IPS-18a (cell line): ENCODE results near the gene C19orf85.
A peak's percentile ranks its signal among the peaks of the same experiment; 100 is the strongest.
"Not testable (repeated sequence)": the region's sequence is repeated elsewhere in the genome, so short reads cannot be mapped to it uniquely, and the experiment has no call there.

ENCODE experiments used
- H3K27ac ChIP-seq: one replicate; pipeline ENCODE4 v1.5.1; 2013; ENCODE audit warnings: low read length
- H3K27me3 ChIP-seq: one replicate; pipeline ENCODE4 v1.6.1; 2013; ENCODE audit warnings: mild to moderate bottlenecking, low read length; ENCODE audit not compliant: control insufficient read depth, insufficient read depth
- H3K36me3 ChIP-seq: one replicate; pipeline ENCODE4 v1.6.1; 2013; ENCODE audit warnings: low read depth, low read length; ENCODE audit not compliant: control insufficient read depth
- H3K4me1 ChIP-seq: one replicate; pipeline ENCODE4 v1.6.1; 2013; ENCODE audit warnings: low read depth, low read length; ENCODE audit not compliant: control insufficient read depth
- H3K4me3 ChIP-seq: one replicate; pipeline ENCODE4 v1.5.1; 2013; ENCODE audit warnings: low read length
- H3K9ac ChIP-seq: one replicate; pipeline ENCODE4 v1.6.1; 2013; ENCODE audit warnings: mild to moderate bottlenecking, low read length, moderate library complexity
- H3K9me3 ChIP-seq: one replicate; pipeline ENCODE4 v1.6.1; 2013; ENCODE audit warnings: low read depth, low read length; ENCODE audit not compliant: control insufficient read depth

The C19orf85 gene

GRCh38 chr19:55464662-55465054 is at the start of gene C19orf85:
Gene C19orf85, minus strand, starts transcription at chr19:55464751. Its CDS starts 197 bp downstream, at chr19:55464554.
- no peak within 1 kb of the TSS for H3K4me3 ChIP-seq

DNA sequence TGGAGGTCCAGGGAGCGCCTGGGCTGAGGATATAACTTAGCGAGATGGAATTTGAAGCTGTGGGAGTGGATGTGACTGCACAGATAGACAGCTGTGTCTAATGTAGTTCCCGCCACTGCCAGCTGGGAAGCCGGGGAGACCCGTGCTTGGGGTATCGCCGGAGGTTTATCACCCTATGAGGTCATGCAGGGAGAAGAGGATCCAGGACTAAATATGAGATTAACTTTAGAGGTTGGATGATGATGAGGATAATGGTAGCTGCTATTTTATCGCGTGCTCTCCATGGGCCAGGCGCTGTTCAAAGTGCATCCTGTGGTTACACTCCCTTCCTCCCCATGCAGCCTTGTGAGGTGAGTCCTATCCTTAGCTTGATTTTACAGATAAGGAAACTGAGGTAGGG is 43.6 kb upstream of the C19orf85 start:
- no peaks in the 10 kb centered on the region for H3K4me1 ChIP-seq
- H3K27ac ChIP-seq, result no peak overlapping the region
- peaks cover 15% of the 10 kb centered on the region for H3K27me3 ChIP-seq
- no peak overlapping the region for H3K9ac ChIP-seq
- no peak overlapping the region for H3K4me3 ChIP-seq
- H3K36me3 ChIP-seq, result no peaks in the 10 kb centered on the region
- H3K9me3 ChIP-seq, result no peaks in the 10 kb centered on the region

More at GRCh38 chr19:55464662-55465054, at the start of gene C19orf85:
- Histone ChIP-seq H3K9ac (no peak within 1 kb of the TSS), H3K27ac (no peak within 1 kb of the TSS), H3K36me3 (no peaks in the 10 kb centered on the region), H3K9me3 (no peaks in the 10 kb centered on the region), H3K4me1 (peaks cover 5% of the 10 kb centered on the region), H3K27me3 (peaks cover 22% of the 10 kb centered on the region)

GRCh38 chr19:55504981-55505380 is 40.4 kb upstream of the C19orf85 start:
- Histone ChIP-seq H3K4me1 (no peaks in the 10 kb centered on the region), H3K4me3 (no peak overlapping the region), H3K9me3 (no peaks in the 10 kb centered on the region), H3K36me3 (no peaks in the 10 kb centered on the region), H3K27me3 (peaks cover 35% of the 10 kb centered on the region), H3K27ac (no peak overlapping the region), H3K9ac (no peak overlapping the region)

DNA sequence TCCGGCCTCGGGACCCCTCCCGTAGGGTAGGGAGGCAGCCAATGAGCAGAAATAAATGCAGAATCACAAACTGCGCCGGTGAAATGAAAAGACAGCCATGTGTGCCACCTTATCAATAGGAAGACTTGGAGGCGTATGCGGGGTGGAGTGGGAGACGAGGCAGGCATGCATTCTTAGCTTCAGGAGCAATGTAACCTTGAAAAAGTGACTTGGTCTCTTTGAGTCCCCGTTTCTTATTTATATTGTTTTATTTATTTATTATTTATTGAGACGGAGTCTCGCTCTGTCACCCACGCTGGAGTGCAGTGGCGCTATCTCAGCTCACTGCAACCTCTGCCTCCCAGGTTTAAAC is 39.7 kb upstream of the C19orf85 start:
- Histone ChIP-seq H3K9ac (no peak overlapping the region), H3K27ac (no peak overlapping the region), H3K4me3 (no peak overlapping the region), H3K9me3 (no peaks in the 10 kb centered on the region), H3K36me3 (no peaks in the 10 kb centered on the region), H3K4me1 (no peaks in the 10 kb centered on the region), H3K27me3 (peaks cover 35% of the 10 kb centered on the region)

GRCh38 chr19:55503502-55504251 is 39.1 kb upstream of the C19orf85 start:
- Histone ChIP-seq H3K9ac (no peak overlapping the region), H3K4me3 (peak overlapping the region; percentile 25), H3K9me3 (no peaks in the 10 kb centered on the region), H3K27me3 (peaks cover 35% of the 10 kb centered on the region), H3K36me3 (no peaks in the 10 kb centered on the region), H3K27ac (no peak overlapping the region), H3K4me1 (no peaks in the 10 kb centered on the region)

- Histone ChIP-seq H3K27ac (no peak overlapping the region), H3K4me3 (no peak overlapping the region), H3K27me3 (peaks cover 35% of the 10 kb centered on the region), H3K36me3 (no peaks in the 10 kb centered on the region), H3K4me1 (no peaks in the 10 kb centered on the region), H3K9ac (no peak overlapping the region), H3K9me3 (no peaks in the 10 kb centered on the region)
These were observed 38.6 kb upstream of the C19orf85 start for GRCh38 chr19:55503157-55503501.

DNA sequence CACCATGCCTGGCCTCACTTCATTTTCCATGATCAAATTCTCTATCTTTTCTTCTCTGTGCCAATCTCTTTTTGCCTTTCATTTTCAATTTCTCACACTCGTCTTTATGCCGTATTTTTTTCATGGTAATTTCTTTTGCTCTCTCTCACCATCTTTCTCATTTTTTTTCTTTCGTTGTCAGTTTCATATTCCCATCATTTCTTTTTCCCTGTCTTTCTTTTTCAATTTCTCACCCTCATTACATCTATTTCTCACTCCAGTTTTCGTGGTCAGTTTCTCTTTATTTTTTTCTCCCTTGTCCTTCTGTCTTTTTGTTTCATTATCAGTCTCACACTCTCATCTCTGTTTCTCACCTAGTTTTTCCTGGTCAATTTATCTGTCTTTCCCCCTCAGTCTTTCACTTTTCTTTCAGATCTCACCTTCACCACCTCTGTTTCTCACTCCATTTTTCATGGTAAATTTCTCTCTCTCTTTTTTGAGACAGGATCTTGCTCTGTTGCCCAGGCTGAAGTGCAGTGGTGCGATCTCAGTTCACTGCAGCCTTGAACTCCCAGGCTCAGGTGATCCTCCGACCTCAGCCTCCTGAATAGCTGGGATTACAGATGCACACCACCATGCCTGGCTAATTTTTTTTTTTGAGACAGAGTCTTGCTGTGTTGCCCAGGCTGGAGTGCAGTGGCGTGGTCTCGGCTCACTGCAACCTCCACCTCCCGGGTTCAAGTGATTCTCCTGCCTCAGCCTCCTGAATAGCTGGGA is 37.8 kb upstream of the C19orf85 start:
- H3K36me3 ChIP-seq, result no peaks in the 10 kb centered on the region
- H3K4me3 ChIP-seq, result no peak overlapping the region
- H3K9me3 ChIP-seq, result no peaks in the 10 kb centered on the region
- H3K4me1 ChIP-seq, result no peaks in the 10 kb centered on the region
- no peak overlapping the region for H3K9ac ChIP-seq
- no peak overlapping the region for H3K27ac ChIP-seq
- H3K27me3 ChIP-seq, result peaks cover 35% of the 10 kb centered on the region

DNA sequence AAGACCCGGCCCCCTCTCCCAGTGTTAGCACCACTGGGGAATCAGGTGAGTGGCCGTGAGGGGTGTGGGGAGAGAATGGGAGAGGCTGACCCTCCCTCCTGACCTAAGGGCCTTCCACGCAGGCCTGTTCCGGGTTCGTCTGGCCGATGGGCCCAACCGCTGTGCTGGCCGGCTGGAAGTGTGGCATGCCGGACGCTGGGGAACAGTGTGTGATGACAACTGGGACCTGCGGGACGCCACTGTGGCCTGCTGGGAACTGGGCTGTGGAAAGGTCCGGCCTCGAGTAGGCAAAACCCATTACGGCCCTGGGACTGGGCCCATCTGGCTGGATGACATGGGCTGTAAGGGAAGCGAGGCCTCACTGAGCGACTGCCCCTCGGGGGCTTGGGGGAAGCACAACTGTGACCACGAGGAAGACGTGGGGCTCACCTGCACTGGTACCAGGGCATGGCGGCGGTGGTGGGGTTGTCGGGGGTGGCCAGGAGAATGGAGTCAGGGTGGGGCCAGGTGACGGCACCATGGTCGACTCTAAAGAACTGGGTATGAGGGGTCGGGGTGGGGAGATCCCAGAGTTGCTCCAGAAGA is 35.9 kb upstream of the C19orf85 start:
- H3K36me3 ChIP-seq, result no peaks in the 10 kb centered on the region
- no peaks in the 10 kb centered on the region for H3K9me3 ChIP-seq
- H3K4me3 ChIP-seq, result no peak overlapping the region
- H3K27me3 ChIP-seq, result peaks cover 33% of the 10 kb centered on the region
- H3K9ac ChIP-seq, result no peak overlapping the region
- H3K27ac ChIP-seq, result no peak overlapping the region
- peaks cover 8% of the 10 kb centered on the region for H3K4me1 ChIP-seq

DNA sequence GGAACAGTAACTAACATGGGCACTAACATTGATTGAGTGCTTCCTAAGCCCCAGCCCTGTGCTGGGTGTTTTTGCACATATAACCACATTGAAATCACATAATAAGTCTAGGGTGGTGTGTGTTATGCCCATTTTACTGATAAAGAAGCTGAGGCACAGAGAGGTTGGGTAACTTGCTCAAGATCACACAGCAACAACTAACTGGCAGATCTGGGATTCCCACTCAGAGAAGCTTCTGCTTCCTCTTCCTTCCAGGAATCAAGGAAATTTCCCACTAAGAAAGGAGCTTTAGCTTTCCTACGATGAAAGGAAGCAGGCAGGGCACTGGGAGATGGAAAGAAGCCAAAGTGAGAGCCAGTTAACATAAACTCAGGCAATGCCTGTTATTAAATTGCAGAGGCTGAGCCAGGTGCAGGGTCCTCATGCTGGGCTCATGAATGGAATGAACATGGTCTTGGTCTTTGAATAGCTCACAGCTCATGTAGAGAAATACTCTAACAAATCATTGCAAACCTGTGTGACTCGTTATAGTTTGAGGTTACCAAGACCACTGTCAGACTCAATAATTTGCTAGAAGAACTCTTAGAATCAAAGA is 33.8 kb upstream of the C19orf85 start:
- Histone ChIP-seq H3K27me3 (peaks cover 22% of the 10 kb centered on the region), H3K4me3 (no peak overlapping the region), H3K4me1 (peaks cover 8% of the 10 kb centered on the region)

GRCh38 chr19:55497763-55498162 is 33.2 kb upstream of the C19orf85 start:
- Histone ChIP-seq H3K27ac (no peak overlapping the region), H3K4me1 (peaks cover 8% of the 10 kb centered on the region), H3K4me3 (no peak overlapping the region), H3K9ac (no peak overlapping the region), H3K9me3 (no peaks in the 10 kb centered on the region), H3K36me3 (no peaks in the 10 kb centered on the region), H3K27me3 (peaks cover 16% of the 10 kb centered on the region)

More for the DNA sequence above, 33.8 kb upstream of the C19orf85 start:
- Histone ChIP-seq H3K27ac (no peak overlapping the region), H3K9ac (no peak overlapping the region), H3K9me3 (no peaks in the 10 kb centered on the region), H3K36me3 (no peaks in the 10 kb centered on the region)

DNA sequence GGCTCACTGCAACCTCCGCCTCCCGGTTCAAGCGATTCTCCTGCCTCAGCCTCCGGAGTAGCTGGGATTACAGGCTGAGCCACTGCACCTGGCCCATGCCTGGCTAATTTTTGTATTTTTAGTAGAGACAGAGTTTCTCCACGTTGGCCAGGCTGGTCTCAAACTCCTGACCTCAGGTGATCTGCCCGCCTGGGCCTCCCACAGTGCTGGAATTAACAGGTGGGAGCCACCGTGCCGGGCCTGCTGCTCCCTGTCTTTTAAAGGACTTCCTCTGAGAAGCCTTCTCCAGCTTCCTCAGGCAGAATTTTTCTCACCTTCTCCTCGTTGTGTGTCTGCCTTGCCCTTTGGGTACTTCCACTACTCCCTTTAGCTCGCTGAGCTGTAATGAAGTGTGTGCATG is 32.3 kb upstream of the C19orf85 start:
- H3K4me3 ChIP-seq, result not testable (repeated sequence)

More for the DNA sequence above, 32.3 kb upstream of the C19orf85 start:
- not testable (repeated sequence) for H3K9me3 ChIP-seq, H3K9ac ChIP-seq, H3K27ac ChIP-seq, H3K36me3 ChIP-seq, H3K4me1 ChIP-seq, H3K27me3 ChIP-seq
